Kidney glomerular epithelial cell (primary cell): ENCODE results near the gene NFYC.

ENCODE experiments used
- DNase-seq: peaks from one replicate; lab custom pipeline; 2025; lab: John Stamatoyannopoulos, UW

The NFYC gene

GRCh38 chr1:40760984-40761383, 69.5 kb downstream of the NFYC start:
- DNase-seq: no peak

DNA sequence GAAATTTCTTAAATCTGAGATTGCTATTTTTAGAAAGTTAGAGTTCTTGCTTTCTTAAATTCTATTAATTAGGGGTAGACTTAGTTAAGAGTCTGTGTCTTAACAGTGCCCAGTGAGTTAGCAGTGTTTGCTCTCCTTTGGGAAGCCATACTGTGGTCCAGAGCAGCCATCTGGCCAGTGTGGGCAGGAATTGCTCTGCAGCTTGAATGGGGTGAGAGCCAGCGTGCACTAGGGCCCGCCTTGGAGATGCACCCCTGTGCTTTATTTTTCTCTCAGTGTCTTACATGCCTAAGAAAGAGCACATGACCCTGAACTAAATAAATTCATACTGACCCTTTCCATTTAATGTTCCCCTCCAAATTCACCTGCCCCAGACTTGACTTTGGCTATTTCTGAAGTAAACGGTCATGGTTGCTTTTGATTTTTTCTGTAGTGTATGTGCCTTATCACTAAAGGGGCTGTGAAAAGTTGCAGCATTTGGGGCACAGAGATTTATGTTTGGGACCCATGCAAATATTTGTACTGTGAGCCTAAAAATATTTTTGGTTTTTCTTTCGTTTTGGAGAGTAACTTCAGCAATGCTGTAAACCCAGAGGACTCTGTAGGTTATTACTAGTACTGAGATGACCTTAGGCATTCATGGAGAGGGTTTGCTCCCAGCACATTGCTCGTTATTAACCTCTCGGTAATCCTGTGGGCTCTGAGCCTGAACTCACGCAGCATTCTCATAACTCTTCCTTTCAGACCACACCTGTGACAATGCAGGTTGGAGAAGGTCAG, 70.8 kb downstream of the NFYC start:
- DNase-seq: no peak

DNA sequence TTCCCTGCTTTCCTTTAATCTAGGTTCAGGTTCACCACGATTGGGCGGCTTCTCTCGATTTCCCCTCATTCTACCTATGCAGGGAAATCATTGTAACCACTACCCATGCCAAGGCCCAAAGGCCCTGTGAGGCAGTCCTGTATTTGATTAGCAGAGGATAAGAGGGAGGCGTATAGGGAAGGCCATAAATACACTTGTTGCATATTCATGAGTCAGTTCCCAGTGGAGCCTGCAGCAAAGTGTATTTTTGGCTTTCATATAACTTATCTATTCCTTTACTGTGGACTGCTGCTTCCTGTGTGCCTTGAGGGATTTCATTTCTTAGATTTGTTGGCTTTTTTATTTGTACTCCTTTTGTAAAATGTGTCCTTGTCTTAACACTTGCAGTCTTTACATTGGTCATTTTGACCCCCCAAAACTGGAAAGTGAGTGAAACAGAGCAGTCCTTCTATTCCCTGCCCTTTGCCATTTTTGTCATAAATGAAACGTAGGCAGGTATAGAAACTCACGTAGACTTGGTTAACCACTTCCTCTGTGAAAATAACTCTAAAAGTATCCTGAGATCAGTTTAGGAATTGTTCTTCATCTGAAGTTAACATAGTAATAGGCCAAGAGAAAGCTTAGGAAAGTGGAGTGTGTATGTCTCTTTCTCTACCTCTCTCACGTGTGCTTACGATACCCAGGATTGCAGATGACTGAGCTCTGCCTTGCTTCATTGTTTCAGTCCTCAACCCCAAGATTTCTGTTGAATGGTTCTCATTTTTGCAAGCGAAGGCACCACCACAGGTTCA, 72.4 kb downstream of the NFYC start:
- no peak for DNase-seq

GRCh38 chr1:40764981-40765380, 73.5 kb downstream of the NFYC start:
- no peak for DNase-seq

DNA sequence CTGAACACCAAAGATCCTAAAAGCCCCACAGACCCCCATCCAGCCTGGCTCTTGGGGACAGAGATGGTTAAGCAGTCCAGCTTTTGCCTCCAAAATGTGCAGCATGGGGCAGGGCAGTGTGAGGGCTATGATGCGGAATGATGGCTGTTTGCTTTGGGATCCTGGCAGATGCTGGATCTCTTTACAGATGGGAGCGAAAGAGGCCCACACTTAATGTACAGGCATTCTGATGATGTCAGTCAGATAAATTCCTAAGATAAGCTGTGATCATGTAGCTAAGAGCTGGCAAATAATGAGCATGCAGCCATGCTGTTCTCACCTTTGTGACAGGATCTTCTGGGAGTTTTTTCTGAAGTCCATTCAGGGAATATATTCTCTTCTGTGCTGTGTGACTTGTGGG, 74.5 kb downstream of the NFYC start:
- no peak for DNase-seq

DNA sequence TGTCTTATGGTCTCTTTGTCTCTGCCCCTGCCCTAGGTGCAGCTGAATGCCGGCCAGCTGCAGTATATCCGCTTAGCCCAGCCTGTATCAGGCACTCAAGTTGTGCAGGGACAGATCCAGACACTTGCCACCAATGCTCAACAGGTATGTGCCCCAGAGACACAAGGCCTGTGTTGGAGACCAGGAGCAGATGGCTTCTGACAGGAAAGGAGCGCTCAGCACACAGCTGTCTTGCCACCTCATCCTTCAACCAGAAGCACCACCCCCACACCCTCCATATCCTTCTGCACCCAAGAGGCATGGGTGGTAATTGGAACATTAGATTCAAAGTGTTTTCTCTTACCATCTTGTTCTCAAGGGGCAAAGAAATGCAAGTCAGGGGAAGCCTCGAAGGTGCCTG, 75.1 kb downstream of the NFYC start:
- no peak for DNase-seq

GRCh38 chr1:40768146-40768990, 76.9 kb downstream of the NFYC start:
- DNase-seq: no peak

DNA sequence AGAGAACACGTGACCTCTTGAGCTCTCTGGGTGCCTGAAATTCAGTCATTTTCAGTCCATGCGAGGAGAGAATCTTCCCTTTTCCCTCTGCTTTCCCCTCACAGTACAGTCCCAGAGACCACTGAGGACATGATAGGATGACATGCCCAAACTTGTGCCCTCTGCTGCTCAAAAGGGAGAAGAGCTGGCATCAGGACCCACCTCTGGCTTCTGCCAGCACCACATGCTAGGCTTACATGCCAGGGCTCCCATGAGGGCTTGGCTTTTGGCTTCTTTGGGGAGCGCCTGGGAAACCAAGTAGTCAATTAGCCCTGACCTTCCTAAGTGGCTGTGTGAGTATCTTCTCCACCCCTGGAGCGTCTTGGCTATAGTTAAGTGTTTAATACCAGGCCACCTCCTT, 78.3 kb downstream of the NFYC start:
- DNase-seq: no peak

DNA sequence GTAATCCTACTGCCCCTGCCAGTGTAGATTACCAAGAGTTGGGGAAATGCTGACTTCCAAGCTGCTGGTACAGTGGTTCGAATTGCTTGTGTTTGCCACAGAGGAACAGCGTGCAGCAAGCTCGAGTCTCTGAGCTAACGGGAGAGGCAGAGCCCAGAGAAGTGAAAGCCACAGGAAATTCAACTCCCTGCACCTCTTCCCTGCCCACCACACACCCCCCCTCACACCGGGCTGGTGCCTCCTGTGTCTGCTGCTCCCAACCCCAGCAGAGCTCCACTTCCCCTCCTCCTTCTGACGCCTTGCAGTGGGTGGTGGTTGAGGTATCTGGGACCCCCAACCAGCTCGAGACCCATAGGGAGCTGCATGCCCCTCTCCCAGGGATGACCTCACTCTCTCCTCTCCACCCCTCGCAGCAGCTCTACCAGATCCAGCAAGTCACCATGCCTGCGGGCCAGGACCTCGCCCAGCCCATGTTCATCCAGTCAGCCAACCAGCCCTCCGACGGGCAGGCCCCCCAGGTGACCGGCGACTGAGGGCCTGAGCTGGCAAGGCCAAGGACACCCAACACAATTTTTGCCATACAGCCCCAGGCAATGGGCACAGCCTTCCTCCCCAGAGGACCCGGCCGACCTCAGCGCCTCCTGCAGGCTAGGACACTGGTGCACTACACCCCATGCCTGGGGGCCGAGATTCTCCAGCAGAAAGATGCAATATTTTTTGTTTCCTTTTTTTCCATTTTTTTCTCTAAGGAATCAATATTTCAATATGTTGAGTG, 79.0 kb downstream of the NFYC start:
- no peak for DNase-seq

- peak; percentile 14 for DNase-seq
Measured at GRCh38 chr1:40772146-40772955, 80.8 kb downstream of the NFYC start.

- DNase-seq: no peak
Measured at GRCh38 chr1:40773748-40774265, 82.3 kb downstream of the NFYC start.

DNA sequence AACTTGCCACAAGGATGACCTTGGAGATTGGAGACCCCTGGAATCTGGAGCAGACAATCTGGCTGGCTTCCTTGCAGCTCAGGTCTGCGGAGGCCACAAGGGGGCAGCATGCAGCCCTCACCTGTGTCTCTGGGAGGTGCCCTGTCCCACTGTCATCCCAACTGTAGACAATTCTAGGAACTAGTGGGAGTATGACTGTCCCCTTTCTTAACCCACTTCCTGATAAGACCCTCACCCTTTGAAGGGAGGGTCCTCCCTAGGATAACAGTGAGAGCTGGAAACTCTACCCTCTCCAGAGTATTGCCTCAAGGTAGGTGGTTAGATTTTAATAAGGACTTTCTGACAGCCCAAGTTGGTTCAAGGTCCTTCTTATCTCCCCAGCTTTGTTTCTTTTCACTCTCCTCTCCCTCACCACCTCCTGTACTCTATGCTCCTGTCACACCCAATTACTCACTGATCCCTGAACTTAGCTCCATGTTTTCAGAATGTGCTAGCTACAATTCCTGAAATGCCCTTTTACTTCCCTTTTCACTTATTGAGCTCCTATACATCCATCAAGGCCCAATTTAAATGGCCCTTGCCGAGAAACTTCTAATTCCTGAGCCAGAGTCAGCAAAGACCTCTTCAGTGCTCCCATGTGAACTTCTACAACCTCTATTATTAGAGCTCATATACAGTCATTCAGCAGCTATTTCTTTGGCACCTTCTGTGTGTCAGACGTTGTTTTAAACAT, 82.9 kb downstream of the NFYC start:
- peak; percentile 35 for DNase-seq

GRCh38 chr1:40776236-40777072, 85.0 kb downstream of the NFYC start:
- no peak for DNase-seq

DNA sequence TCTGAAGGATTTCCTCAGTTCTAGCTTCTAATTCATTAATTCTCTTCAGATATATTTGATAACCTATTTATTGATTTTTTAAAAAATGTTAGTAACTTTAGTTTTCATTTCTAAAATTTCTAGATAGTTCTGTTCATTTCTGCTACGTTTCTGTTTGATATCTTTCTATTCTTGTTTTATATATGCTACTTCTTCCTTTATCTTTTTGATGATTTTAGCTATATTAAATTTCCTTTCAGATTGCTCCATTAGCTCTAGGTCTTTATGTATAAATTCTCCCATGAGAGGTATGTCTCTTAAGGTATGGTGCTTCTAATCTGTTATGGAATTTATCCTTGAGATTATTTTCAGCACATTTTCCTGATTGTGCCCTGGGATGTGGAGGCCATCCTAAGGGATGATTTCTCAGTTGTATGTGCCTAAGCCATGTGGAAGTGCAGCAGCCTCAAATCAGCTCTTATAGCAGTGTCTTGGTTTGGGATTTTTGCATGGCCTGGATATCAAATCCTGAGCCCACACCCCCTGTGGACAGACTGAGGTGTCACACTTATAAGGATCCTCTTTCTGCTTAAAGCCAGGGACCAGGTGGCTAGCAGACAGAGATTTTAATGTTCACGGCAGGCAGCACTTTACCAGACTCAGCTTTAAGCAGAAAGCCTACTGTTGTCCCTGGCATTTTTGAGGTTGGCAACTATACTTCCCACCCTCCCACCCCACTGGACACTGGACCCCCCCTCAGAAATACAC, 85.9 kb downstream of the NFYC start:
- no peak for DNase-seq

DNA sequence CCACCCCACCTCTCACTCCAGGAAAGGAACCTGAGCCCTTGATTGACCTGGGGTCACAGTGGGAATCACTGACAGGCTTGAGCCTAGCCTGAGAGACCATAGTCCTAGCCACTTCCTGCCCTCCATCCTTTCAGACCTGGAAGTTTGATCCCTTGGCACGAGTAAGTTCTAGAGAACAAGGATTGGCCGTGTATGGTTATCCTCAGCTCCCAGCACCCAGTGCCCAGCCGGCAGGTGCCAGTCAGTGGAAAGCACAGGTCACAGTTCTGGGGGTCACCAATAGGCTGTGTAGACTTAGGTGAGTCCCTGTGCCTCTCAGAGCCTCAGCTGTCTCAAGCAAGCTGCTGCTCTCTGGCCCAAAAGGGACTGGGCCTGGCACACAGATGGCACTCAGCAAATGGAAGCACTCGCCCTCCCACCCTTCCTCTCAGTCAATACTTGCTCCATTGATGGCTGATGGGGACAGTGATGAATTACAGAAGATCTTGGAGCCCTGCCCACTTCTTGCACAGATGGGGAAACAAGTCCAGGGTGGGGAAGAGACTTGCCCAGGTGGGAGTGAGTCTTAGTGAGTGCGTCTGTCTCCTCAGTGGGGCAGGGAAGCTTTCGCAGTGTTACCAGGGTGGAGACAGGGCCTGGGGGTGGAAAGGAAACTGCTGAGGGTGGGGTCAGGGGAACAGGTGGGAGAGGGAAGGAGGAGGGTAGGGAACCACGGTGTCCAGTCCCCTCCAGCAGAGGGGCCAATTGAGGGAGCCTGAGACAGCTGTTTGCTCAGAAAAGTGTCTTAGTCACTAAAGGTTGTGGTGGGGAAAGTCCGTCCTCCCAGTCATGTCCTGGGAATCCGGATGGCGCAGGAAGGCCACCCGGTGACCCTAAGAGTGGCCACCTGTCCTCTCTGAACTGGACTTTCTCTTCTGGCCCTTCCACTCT, 89.4 kb downstream of the NFYC start:
- no peak for DNase-seq

DNA sequence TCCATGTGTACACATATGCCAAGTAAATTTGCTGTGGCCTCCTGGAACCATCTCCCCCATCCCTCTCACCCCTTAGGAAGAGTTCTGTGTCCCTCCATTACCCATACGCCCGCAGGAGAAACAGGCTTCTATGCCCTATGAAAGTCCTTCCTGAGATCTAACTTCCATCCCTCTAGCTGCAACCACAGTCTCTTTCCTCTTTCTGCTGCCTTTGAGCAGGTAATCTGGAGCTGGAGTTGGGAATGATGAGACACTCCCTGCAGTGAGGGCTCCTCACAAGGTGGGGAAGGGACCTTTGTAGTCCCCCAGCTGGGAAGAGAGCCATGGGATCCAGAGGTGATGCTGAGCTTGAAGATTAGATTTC, 90.1 kb downstream of the NFYC start:
- no peak for DNase-seq

- DNase-seq: no peak
Measured at GRCh38 chr1:40782371-40782956, 91.0 kb downstream of the NFYC start.
